ENCODE measurements around the gene GIGYF1.
"Not testable (repeated sequence)": the region's sequence is repeated elsewhere in the genome, so short reads cannot be mapped to it uniquely, and the experiment has no call there.

GIGYF1 gene, protein sequence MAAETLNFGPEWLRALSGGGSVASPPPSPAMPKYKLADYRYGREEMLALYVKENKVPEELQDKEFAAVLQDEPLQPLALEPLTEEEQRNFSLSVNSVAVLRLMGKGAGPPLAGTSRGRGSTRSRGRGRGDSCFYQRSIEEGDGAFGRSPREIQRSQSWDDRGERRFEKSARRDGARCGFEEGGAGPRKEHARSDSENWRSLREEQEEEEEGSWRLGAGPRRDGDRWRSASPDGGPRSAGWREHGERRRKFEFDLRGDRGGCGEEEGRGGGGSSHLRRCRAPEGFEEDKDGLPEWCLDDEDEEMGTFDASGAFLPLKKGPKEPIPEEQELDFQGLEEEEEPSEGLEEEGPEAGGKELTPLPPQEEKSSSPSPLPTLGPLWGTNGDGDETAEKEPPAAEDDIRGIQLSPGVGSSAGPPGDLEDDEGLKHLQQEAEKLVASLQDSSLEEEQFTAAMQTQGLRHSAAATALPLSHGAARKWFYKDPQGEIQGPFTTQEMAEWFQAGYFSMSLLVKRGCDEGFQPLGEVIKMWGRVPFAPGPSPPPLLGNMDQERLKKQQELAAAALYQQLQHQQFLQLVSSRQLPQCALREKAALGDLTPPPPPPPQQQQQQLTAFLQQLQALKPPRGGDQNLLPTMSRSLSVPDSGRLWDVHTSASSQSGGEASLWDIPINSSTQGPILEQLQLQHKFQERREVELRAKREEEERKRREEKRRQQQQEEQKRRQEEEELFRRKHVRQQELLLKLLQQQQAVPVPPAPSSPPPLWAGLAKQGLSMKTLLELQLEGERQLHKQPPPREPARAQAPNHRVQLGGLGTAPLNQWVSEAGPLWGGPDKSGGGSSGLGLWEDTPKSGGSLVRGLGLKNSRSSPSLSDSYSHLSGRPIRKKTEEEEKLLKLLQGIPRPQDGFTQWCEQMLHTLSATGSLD (N-terminal part only)

GRCh38 chr7:100694098-100694745 is at the start of gene GIGYF1:
TSS of gene GIGYF1 (minus strand) at chr7:100694250. CDS start at chr7:100688238, 6,012 bp downstream.
- DNase-seq (ENCODE audit: low read depth), result no peak

DNA sequence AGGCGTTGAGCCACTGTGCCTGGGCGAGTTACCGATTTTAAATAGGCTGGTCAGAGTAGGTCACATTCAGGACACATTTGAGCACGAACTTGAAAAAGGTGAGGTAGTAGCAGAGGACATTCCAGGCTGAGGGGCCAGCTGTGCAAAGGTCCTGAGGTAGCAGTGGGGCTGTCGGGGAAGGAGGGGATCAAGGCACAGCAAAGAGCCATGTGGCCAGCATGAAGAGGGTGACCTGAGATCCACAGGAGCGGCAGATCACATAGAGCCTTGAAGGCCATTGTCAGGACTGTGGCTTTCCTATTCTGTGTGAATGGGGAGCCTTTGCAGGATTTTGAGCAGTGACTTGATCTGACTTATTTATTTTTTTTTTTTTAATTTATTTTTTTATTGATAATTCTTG is 45.9 kb upstream of the GIGYF1 start:
- DNase-seq (ENCODE audit: low read depth), result no peak

- DNase-seq (ENCODE audit: low read depth), result no peak
These were observed 42.6 kb upstream of the GIGYF1 start for GRCh38 chr7:100736671-100737070.

DNA sequence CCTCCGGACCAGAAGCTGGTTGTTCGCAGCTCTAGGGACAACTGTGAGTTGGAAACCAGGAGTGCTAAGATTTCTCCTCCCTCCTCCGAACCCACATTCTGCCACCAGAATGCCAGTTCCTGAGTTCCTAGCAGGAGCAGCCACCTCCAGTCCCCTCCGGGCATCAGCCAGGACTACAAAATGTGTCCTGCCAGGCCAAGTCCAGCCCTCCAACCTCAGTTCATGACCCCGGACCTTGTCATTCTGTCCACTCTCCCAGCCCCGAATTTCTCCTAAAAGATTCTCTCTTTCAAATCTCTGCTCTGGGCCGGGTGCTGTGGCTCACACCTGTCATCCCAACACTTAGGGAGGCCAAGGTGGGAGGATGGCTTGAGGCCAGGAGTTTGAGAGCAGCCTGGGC is 41.7 kb upstream of the GIGYF1 start:
- DNase-seq (ENCODE audit: low read depth), result no peak

DNA sequence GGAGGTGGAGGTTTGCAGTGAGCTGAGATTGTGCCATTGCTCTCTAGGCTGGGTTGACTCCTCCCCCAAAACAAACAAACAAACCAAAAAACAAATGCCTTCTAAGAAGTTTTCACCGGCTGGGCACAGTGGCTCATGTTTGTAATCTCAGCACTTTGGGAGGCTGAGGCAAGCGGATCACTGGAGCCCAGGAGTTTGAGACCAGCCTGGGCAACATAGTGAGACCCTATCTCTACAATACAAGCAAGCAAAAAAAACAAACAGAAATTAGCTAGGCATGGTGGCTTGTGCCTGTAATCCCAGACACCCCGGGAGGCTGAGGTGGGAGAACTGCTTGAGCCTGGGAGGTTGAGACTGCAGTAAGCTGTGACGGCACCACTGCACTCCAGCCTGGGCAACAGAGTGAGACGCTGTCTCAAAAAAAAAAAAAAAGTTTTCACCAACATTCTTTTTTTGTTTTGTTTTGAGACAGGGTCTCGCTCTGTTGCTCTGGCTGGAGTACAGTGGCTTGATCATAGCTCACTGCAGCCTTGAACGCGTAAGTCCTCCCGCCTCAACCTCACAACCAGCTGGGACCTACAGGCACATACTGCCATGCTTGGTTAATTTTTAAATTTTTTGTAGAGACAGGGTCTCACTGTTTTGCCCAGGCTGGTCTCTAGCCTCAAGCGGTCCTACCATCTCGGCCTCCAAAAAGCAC is 38.0 kb upstream of the GIGYF1 start:
- DNase-seq (ENCODE audit: low read depth), result no peak

DNA sequence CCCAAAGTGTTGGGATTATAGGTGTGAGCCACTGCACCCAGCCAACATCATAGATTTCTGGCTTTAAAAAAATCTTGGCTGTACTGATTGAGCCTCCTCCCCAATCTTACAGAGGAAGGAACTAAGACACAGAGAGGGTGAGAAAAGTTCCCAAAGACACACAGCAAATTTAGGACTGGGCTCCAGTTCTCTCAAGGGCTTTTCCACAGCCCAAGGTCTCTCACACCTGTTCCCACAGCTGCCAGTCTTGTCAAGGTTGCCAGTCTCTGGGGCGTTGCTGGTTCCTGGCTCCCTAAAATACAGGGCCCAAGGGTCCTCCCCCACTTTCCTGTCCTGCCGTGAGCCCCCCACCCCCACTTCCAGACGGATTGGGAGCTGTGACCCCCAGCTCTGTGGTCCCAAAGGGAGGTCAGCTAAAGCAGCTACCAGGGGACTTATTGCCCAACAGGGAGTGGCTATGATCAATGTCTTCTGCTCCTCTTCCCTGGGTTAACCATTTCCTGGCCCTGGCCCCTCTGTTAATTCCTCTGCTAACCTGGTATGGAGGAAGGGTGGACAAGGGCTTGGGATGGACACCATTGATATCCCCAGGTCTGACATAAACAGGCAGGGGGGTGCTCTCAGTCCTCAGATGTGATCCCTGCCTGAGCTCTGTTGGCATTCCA is 36.2 kb upstream of the GIGYF1 start:
- DNase-seq (ENCODE audit: low read depth), result no peak

GRCh38 chr7:100728196-100728595 is 34.1 kb upstream of the GIGYF1 start:
- DNase-seq (ENCODE audit: low read depth), result no peak

DNA sequence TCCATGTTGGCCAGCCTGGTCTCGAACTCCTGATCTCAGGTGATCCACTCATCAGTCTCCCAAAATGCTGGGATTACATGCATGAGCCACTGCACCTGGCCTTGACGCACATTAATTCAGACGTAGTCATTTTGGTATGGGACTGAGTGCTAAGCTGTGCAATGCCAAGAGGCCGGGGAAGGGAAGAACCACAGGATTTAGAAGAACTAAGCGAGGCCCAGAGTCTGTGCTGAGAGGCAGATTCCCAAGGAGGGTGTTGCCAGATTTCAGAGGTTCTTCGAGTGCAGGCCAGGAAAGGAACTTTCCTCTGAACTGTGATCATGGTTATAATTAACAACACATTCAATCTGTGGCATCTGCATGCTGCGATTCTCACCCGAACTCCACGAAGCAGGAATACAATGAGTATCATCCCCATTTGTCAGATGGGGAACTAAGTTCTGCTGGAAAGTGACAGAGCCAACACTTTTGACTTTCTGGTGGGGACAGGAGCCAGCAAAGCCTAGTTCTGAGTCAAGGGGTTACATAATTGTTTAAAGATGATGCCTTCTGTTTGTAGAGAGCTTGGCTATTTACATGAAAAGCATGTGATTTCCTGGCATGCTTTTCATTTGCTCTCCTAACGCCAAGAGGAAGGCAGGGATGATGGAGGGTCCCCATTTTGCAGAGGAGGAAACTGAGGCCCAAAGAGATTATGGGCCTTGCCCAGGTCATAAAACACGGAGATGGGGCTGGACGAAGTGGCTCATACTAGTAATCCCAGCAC is 33.1 kb upstream of the GIGYF1 start:
- DNase-seq (ENCODE audit: low read depth), result no peak

- not testable (repeated sequence) for DNase-seq (ENCODE audit: low read depth)
These were observed 30.3 kb upstream of the GIGYF1 start for GRCh38 chr7:100724364-100724763.

GRCh38 chr7:100723732-100724275 is 29.8 kb upstream of the GIGYF1 start:
- DNase-seq (ENCODE audit: low read depth), result no peak

GRCh38 chr7:100722480-100723212 is 28.6 kb upstream of the GIGYF1 start:
- DNase-seq (ENCODE audit: low read depth), result no peak

DNA sequence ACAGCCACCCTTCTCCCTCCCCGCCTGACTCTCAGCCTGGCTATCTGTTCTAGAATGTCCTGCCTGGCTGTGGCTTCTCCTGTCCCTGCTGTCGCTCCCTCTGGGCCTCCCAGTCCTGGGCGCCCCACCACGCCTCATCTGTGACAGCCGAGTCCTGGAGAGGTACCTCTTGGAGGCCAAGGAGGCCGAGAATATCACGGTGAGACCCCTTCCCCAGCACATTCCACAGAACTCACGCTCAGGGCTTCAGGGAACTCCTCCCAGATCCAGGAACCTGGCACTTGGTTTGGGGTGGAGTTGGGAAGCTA is 27.4 kb upstream of the GIGYF1 start:
- no peak for DNase-seq (ENCODE audit: low read depth)

GRCh38 chr7:100720671-100721504 is 26.8 kb upstream of the GIGYF1 start:
- DNase-seq (ENCODE audit: low read depth), result no peak

DNA sequence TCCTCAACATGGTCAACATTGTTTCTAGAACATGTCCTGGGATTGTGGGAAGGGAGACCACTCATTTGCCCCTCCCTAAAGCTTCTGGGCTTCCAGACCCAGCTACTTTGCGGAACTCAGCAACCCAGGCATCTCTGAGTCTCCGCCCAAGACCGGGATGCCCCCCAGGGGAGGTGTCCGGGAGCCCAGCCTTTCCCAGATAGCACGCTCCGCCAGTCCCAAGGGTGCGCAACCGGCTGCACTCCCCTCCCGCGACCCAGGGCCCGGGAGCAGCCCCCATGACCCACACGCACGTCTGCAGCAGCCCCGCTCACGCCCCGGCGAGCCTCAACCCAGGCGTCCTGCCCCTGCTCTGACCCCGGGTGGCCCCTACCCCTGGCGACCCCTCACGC is 26.2 kb upstream of the GIGYF1 start, which contains the start of gene EPO:
TSS of gene EPO (plus strand) at position 190 of the 392 bp plus-strand sequence. CDS start 513 bp downstream, outside the sequence.
- no peak for DNase-seq (ENCODE audit: low read depth)

- DNase-seq (ENCODE audit: low read depth), result no peak
These were observed 25.7 kb upstream of the GIGYF1 start for GRCh38 chr7:100719523-100720278.

DNA sequence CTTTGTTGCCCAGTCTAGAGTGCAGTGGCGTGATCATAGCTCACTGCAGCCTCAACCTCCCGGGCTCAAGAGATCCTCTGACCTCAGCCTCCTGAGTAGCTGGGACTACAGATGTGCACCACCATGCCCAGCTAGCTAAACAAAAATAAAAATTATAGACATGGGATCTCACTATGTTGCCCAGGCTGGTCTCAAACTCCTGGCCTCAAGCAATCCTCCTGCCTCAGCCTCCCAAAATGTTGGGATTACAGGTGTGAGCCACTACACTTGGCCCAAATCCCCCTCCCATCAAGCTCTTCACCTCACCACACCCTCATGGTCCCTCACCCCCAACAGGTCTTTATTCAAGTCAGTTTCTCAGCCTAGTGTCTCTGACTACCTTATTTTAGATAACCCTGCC is 23.0 kb upstream of the GIGYF1 start:
- DNase-seq (ENCODE audit: low read depth), result not testable (repeated sequence)

DNA sequence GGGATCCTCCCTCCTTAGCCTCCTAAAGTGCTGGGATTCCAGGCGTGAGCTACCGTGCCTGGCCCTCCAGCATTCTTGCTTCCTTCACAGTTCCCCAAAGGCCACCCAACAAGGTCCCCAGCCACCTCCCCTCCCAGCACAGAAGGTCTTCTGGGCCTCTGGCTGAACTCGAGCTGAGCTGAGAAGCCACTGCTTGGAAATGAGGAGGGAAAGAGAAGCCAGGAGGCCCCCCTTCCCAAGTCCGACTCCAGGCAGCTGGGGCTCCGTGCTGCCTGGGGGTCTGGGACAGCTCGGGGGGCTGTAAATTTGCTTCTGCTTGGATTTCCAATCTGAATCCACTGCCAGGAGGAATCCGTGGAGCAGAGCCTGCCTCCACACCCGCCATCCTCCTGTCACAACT is 20.7 kb upstream of the GIGYF1 start:
- DNase-seq (ENCODE audit: low read depth), result no peak

- no peak for DNase-seq (ENCODE audit: low read depth)
These were observed 17.3 kb upstream of the GIGYF1 start for GRCh38 chr7:100711369-100711768.

All from CMK (cell line).